Measurements from ENCODE around the gene KRT78. TPM values are rescaled to one million over a fixed set of nuclear protein-coding genes. Genes with fewer than 3 reads are reported as not detected.

The KRT78 gene
- total RNA-seq, 2 experiments from 2014 or later, result not detected

GRCh38 chr12:52806821-52807543 is 41.8 kb downstream of the KRT78 start:
- no peak for DNase-seq
- POLR2A ChIA-PET, result interaction anchor here (1.1 kb wide), 1 partner anchor 9 kb away, joined by 3 read pairs; no protein-coding TSS in a partner anchor
- H3K4me3 Mint-ChIP-seq, result no peak overlapping the region
- CTCF ChIA-PET, result no interaction called here
- no peaks in the 10 kb centered on the region for H3K4me1 Mint-ChIP-seq
- no peaks in the 10 kb centered on the region for H3K9me3 Mint-ChIP-seq
- no peaks in the 10 kb centered on the region for H3K36me3 Mint-ChIP-seq (ENCODE audit: low read depth)
- H3K27me3 Mint-ChIP-seq, result peaks cover 2% of the 10 kb centered on the region
- H3K27ac Mint-ChIP-seq, result no peak overlapping the region

DNA sequence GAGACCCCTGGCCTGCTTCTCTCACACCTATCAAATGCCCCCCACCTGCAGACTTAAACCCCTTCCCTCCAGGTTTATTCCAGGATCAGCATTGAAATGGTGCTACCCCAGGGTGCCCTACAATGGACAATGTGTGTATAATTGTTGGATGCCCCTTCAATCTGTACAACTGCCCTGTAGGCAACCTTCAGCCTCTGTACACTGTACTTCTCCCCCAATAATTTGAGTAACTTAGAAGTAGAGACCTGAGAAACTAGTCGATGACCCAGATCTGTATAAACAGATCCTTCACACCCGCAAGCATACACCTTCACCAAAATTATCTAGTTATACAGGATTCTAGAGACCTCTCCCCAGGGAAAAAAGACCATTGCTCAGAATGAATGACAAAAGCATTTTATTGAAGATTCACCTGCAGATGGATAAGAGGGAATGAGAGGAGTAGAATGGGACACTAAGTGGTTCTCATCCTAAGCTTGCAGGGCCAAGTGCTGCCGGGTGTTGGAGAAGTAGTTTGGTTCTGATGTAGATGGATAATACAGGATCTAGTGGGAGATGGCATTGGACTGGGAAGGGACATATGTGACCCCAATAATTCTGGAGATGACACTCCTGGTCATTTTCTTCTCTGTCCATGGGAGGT is 42.5 kb downstream of the KRT78 start:
- Mint-ChIP-seq H3K36me3 (ENCODE audit: low read depth) (no peaks in the 10 kb centered on the region), H3K27ac (no peak overlapping the region), H3K4me1 (no peaks in the 10 kb centered on the region), H3K27me3 (peaks cover 2% of the 10 kb centered on the region), H3K9me3 (no peaks in the 10 kb centered on the region), H3K4me3 (no peak overlapping the region)
- ChIA-PET CTCF (interaction anchor here (0.6 kb wide), 1 partner anchor 73 kb away, joined by 3 read pairs; no protein-coding TSS in a partner anchor), POLR2A (no interaction called here)
- DNase-seq, result no peak

- Mint-ChIP-seq H3K36me3 (ENCODE audit: low read depth) (no peaks in the 10 kb centered on the region), H3K4me3 (no peak overlapping the region), H3K4me1 (no peaks in the 10 kb centered on the region), H3K27ac (no peak overlapping the region), H3K27me3 (peaks cover 2% of the 10 kb centered on the region), H3K9me3 (no peaks in the 10 kb centered on the region)
- ChIA-PET POLR2A (no interaction called here), CTCF (interaction anchor here (0.6 kb wide), 1 partner anchor 74 kb away, joined by 3 read pairs; no protein-coding TSS in a partner anchor)
- DNase-seq, result no peak
Measured at GRCh38 chr12:52805739-52806138, 43.1 kb downstream of the KRT78 start.

GRCh38 chr12:52805000-52805399 is 43.8 kb downstream of the KRT78 start:
- no peaks in the 10 kb centered on the region for H3K9me3 Mint-ChIP-seq
- POLR2A ChIA-PET, result no interaction called here
- H3K27ac Mint-ChIP-seq, result no peak overlapping the region
- H3K27me3 Mint-ChIP-seq, result peaks cover 2% of the 10 kb centered on the region
- CTCF ChIA-PET, result no interaction called here
- no peaks in the 10 kb centered on the region for H3K36me3 Mint-ChIP-seq (ENCODE audit: low read depth)
- H3K4me1 Mint-ChIP-seq, result no peaks in the 10 kb centered on the region
- no peak overlapping the region for H3K4me3 Mint-ChIP-seq
- DNase-seq, result no peak

DNA sequence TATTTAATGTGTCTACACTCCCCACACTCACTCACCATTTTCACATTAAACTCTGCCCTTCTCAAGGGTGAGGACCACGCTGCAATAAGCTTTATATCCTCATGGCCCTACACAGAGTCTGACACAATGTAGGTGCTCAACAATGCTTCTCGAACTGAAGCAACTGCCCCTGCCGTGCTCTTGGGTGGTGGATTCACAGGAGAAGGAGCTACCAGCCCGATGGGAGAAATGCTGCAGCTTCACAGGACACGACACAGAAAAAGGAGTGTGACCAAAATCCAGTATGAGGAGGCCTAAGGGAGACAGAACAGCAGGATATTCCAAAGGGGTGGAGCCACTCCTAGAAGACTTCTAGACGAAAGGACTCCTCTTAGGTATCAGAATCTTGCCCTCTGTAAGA is 46.4 kb downstream of the KRT78 start:
- Mint-ChIP-seq H3K36me3 (ENCODE audit: low read depth) (no peaks in the 10 kb centered on the region), H3K27ac (no peak overlapping the region), H3K9me3 (no peaks in the 10 kb centered on the region), H3K4me1 (no peaks in the 10 kb centered on the region), H3K4me3 (no peak overlapping the region), H3K27me3 (peaks cover 5% of the 10 kb centered on the region)
- DNase-seq, result no peak
- CTCF ChIA-PET, result no interaction called here
- POLR2A ChIA-PET, result no interaction called here

DNA sequence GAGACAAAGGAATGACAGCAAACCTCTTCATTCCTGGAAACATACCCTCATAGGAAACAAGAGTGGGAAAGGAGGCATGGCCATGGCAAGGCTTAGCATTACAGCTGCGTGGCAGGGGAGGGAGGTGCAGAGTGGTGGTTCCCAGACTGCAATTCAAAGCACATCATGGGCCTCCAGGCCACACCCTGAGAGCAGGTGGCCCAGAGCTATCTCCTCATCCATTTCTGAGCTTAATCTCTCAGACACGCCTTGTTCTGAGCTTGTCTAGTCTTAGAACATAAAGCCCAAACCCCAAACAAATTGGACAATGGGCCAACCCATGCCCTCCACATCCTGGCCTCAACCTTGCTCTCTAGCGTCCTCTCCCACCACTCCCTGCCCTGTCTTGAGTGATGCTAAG is 47.0 kb downstream of the KRT78 start:
- ChIA-PET POLR2A (no interaction called here), CTCF (no interaction called here)

GRCh38 chr12:52800259-52800917 is 48.4 kb downstream of the KRT78 start:
- ChIA-PET POLR2A (no interaction called here), CTCF (no interaction called here)
- DNase-seq, result no peak
- H3K4me1 Mint-ChIP-seq, result no peaks in the 10 kb centered on the region
- H3K9me3 Mint-ChIP-seq, result no peaks in the 10 kb centered on the region
- no peaks in the 10 kb centered on the region for H3K36me3 Mint-ChIP-seq (ENCODE audit: low read depth)
- H3K27me3 Mint-ChIP-seq, result peaks cover 5% of the 10 kb centered on the region
- no peak overlapping the region for H3K27ac Mint-ChIP-seq
- H3K4me3 Mint-ChIP-seq, result no peak overlapping the region

More for the DNA sequence above, 47.0 kb downstream of the KRT78 start:
- Mint-ChIP-seq H3K36me3 (ENCODE audit: low read depth) (no peaks in the 10 kb centered on the region), H3K4me1 (no peaks in the 10 kb centered on the region), H3K27me3 (peaks cover 5% of the 10 kb centered on the region), H3K27ac (no peak overlapping the region), H3K9me3 (no peaks in the 10 kb centered on the region), H3K4me3 (no peak overlapping the region)
- no peak for DNase-seq

- peaks cover 5% of the 10 kb centered on the region for H3K27me3 Mint-ChIP-seq
- H3K4me1 Mint-ChIP-seq, result peaks cover under 1% of the 10 kb centered on the region
- no peak for DNase-seq
- POLR2A ChIA-PET, result no interaction called here
- CTCF ChIA-PET, result no interaction called here
- no peaks in the 10 kb centered on the region for H3K9me3 Mint-ChIP-seq
- no peak overlapping the region for H3K4me3 Mint-ChIP-seq
- H3K27ac Mint-ChIP-seq, result no peak overlapping the region
- no peaks in the 10 kb centered on the region for H3K36me3 Mint-ChIP-seq (ENCODE audit: low read depth)
Measured at GRCh38 chr12:52799505-52800211, 49.1 kb downstream of the KRT78 start.

- Mint-ChIP-seq H3K36me3 (ENCODE audit: low read depth) (no peaks in the 10 kb centered on the region), H3K27ac (no peak overlapping the region), H3K9me3 (no peaks in the 10 kb centered on the region), H3K27me3 (peaks cover 5% of the 10 kb centered on the region), H3K4me3 (no peak overlapping the region), H3K4me1 (peaks cover 3% of the 10 kb centered on the region)
- CTCF ChIA-PET, result no interaction called here
- POLR2A ChIA-PET, result interaction anchor here (1.0 kb wide), 1 partner anchor 9 kb away, joined by 3 read pairs; no protein-coding TSS in a partner anchor
- DNase-seq, result no peak
Measured at GRCh38 chr12:52798671-52799504, 49.9 kb downstream of the KRT78 start.

GRCh38 chr12:52798003-52798670 is 50.7 kb downstream of the KRT78 start:
- ChIA-PET POLR2A (interaction anchor here (1.0 kb wide), 1 partner anchor 9 kb away, joined by 3 read pairs; no protein-coding TSS in a partner anchor), CTCF (no interaction called here)
- no peaks in the 10 kb centered on the region for H3K9me3 Mint-ChIP-seq

GRCh38 chr12:52797529-52797894 is 51.3 kb downstream of the KRT78 start:
- H3K4me1 Mint-ChIP-seq, result peaks cover 3% of the 10 kb centered on the region
- ChIA-PET POLR2A (interaction anchor here (1.0 kb wide), 1 partner anchor 10 kb away, joined by 3 read pairs; no protein-coding TSS in a partner anchor), CTCF (no interaction called here)
- peaks cover 3% of the 10 kb centered on the region for H3K27me3 Mint-ChIP-seq
- no peaks in the 10 kb centered on the region for H3K9me3 Mint-ChIP-seq
- H3K4me3 Mint-ChIP-seq, result no peak overlapping the region
- no peaks in the 10 kb centered on the region for H3K36me3 Mint-ChIP-seq (ENCODE audit: low read depth)
- no peak overlapping the region for H3K27ac Mint-ChIP-seq
- DNase-seq, result no peak

More at GRCh38 chr12:52798003-52798670, 50.7 kb downstream of the KRT78 start:
- Mint-ChIP-seq H3K36me3 (ENCODE audit: low read depth) (no peaks in the 10 kb centered on the region), H3K27ac (no peak overlapping the region), H3K4me1 (peaks cover 3% of the 10 kb centered on the region), H3K4me3 (no peak overlapping the region), H3K27me3 (peaks cover 4% of the 10 kb centered on the region)
- no peak for DNase-seq

Data from activated CD4-positive, alpha-beta memory T cell treated with anti-CD3 and anti-CD28 coated beads, Interleukin-2, amount 10 ng/mL, durations not matched to agents 7 days and 5 days (primary cell).